BLaER1 treated with 17β-estradiol and CSF1 and Interleukin-3, amounts not matched to agents 10 nM and 100 nM (cell line): ENCODE results near the gene FAM200C.

ENCODE experiments used
- H3K27ac ChIP-seq, 11 experiments: shearing (Covaris generic); formaldehyde crosslinking; 2 replicates each; pipeline ENCODE4 v1.8.1; 2022
- H3K27me3 ChIP-seq, 11 experiments: shearing (Covaris generic); formaldehyde crosslinking; 2 replicates each; pipeline ENCODE4 v1.8.1; 2022
- H3K36me3 ChIP-seq, 11 experiments: shearing (Covaris generic); formaldehyde crosslinking; 2 replicates each; pipeline ENCODE4 v1.8.1; 2022
- H3K4me1 ChIP-seq, 10 experiments: shearing (Covaris generic); formaldehyde crosslinking; 2 replicates each; pipeline ENCODE4 v1.8.1; 2022
- H3K4me2 ChIP-seq, 11 experiments: shearing (Covaris generic); formaldehyde crosslinking; 2 replicates each; pipeline ENCODE4 v1.8.1; 2022
- H3K4me3 ChIP-seq, 10 experiments: shearing (Covaris generic); formaldehyde crosslinking; 2 replicates each; pipeline ENCODE4 v1.8.1; 2022
- H3K9ac ChIP-seq, 11 experiments: shearing (Covaris generic); formaldehyde crosslinking; 2 replicates each; pipeline ENCODE4 v1.8.1; 2022
- H3K9me3 ChIP-seq, 11 experiments: shearing (Covaris generic); formaldehyde crosslinking; replicated peaks in 1 of 11; 2 replicates each; pipeline ENCODE4 v1.8.1; 2022
- H4K20me1 ChIP-seq, 11 experiments: shearing (Covaris generic); formaldehyde crosslinking; 2 replicates each; pipeline ENCODE4 v1.8.1; 2022
- Cebpa-rat ChIP-seq, 11 experiments: shearing (Covaris generic); IDR thresholded peaks; 2 replicates each; pipeline ENCODE4 v1.8.1; 2022

The FAM200C gene

DNA sequence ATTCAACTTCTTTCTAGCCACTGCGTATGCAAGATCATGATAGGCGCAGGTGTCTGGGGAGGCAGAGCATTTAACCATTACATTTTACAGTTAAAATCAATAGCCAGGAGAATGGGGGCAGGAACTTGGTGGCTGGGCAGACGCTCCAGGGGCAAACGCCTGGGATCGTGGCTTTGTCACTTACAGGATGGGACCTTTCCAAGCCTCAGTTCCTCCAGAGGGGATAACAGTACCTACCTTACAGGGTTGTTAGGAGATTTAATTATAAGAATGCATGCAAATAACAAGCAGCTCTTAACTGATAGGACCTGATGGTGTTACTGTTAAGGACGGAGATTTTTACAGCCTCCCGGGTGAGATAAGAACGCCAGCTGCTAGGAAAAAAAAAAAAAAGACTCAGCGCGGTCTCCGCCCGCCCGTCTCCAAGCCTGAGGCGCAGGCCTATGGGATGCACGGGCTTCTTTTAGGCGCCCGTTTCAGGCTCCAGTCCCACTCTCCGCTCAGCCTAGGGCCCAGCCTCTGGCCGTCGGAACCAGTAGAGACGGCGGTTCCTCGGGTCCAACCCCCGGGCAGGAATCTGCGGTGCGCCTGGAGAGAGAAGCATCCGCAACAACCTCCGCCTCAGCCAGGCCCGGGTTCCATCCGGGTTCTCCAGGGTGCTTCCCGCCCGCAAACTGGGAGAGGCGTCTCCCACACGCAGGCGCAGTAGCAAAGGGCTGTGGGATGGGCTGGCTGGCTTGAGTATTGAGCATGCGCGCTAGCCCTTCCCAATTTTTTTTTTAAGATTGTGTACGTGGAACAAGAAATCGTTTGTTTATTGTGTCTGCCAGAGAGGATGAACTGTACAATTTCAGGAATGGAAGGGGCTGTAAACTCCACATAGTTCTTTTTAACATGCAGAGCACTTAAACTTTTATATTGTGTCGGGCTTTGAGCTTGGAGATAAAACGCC, at the start of gene FAM200C:
TSS of gene FAM200C (minus strand) at position 653 of the 952 bp plus-strand sequence. CDS start 4,564 bp downstream, outside the sequence.
- TF ChIP-seq Cebpa-rat (IDR thresholded peaks at IDR 0.05), result no peak

DNA sequence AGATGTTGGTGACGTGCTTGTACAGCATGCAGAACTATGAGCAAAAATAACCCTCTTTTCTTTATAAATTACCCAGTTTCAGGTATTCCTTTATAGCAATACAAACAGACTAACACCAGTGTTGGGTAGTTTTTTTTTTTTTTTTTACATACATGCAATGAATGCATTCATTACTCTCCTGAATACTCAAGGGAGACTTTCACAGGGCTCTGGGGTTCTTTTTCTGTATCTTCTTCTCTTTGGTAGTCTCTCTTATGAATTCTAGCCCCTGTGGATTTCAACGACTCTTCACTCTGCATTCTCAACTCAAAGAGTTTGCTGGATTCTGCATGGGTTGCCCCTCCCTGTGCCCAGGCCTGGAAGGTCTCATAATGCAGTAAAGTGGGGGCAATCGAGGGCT, 49.6 kb upstream of the FAM200C start:
- Histone ChIP-seq H3K27ac (no peak overlapping the region), H3K36me3 (no peaks in the 10 kb centered on the region), H3K4me1 (peaks cover 0 to 29% (median 13%) of the 10 kb centered on the region in 10 experiments; a peak in 15 of 20 replicates), H3K27me3 (no peaks in the 10 kb centered on the region), H4K20me1 (no peaks in the 10 kb centered on the region), H3K9me3 (peaks cover 0 to 22% (median 12%) of the 10 kb centered on the region in 11 experiments; a peak in 11 of 22 replicates), H3K9ac (no peak overlapping the region), H3K4me3 (no peak overlapping the region), H3K4me2 (no peak overlapping the region)
- TF ChIP-seq Cebpa-rat (IDR thresholded peaks at IDR 0.05), result no peak

More for the DNA sequence above, at the start of gene FAM200C:
- peaks cover 34 to 40% (median 36%) of the 10 kb centered on the region in 11 experiments for H3K36me3 ChIP-seq
- H3K4me2 ChIP-seq, result peak within 1 kb of the TSS; percentile 83 to 97 (median 93)
- peaks cover 11 to 22% (median 17%) of the 10 kb centered on the region in 10 experiments; a peak in 18 of 20 replicates for H3K4me1 ChIP-seq
- H3K9me3 ChIP-seq, result no peaks in the 10 kb centered on the region
- no peaks in the 10 kb centered on the region for H3K27me3 ChIP-seq
- peak within 1 kb of the TSS; percentile 68 to 83 (median 74) for H3K4me3 ChIP-seq
- H3K27ac ChIP-seq, result peak within 1 kb of the TSS; percentile 67 to 89 (median 87)
- H3K9ac ChIP-seq, result peak within 1 kb of the TSS; percentile 82 to 95 (median 88)
- no peaks in the 10 kb centered on the region for H4K20me1 ChIP-seq

DNA sequence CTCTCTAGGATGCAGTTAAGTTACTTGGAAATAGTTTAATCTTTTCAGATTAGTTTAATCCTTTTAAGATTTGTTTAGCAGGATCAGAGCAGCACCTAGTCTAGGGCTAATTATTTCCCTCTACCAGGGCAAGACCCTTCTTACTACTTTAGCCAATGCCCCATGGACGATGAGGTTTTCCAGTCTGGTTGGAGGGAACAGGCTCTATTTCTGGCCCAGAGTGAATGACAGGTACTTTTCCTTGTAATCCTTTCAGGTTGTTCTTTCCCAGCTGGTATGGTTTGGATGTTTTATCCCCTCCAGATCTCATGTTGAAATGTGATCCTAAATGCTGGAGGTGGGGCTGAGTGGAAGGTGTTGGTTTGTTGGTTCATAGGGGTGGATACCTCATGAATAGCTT, 49.0 kb upstream of the FAM200C start:
- no peak overlapping the region for H3K9ac ChIP-seq
- H4K20me1 ChIP-seq, result no peaks in the 10 kb centered on the region
- H3K36me3 ChIP-seq, result no peaks in the 10 kb centered on the region
- H3K4me1 ChIP-seq, result peaks cover 0 to 25% (median 13%) of the 10 kb centered on the region in 10 experiments; a peak in 15 of 20 replicates
- H3K27ac ChIP-seq, result no peak overlapping the region
- peaks cover 0 to 22% (median 12%) of the 10 kb centered on the region in 11 experiments; a peak in 11 of 22 replicates for H3K9me3 ChIP-seq
- no peak overlapping the region for H3K4me3 ChIP-seq
- no peak overlapping the region for H3K4me2 ChIP-seq
- TF ChIP-seq Cebpa-rat (IDR thresholded peaks at IDR 0.05), result no peak
- no peaks in the 10 kb centered on the region for H3K27me3 ChIP-seq

DNA sequence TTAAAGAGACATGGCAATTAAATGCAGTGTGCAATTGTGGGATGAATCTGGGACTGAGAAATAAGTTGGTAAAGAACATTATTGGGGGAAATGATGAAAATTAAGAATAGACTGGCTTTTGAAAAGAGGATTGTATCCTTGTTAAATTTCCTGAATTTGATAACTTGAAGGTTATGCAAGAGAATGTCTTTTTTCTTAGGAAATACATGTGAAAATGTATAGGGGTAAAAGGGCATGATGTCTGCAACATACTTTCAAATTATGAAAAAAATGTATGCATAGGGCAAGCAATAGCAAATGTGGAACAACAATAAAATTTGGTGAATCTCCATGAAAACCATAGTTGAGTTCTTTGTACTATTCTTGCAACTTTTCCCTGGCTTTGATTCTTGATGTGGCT, 45.9 kb upstream of the FAM200C start:
- H3K9ac ChIP-seq, result no peak overlapping the region
- peaks cover 0 to 22% (median 12%) of the 10 kb centered on the region in 11 experiments; a peak in 11 of 22 replicates for H3K9me3 ChIP-seq
- H3K36me3 ChIP-seq, result no peaks in the 10 kb centered on the region
- H3K27me3 ChIP-seq, result no peaks in the 10 kb centered on the region
- TF ChIP-seq Cebpa-rat (IDR thresholded peaks at IDR 0.05), result no peak
- no peak overlapping the region for H3K4me3 ChIP-seq
- no peaks in the 10 kb centered on the region for H4K20me1 ChIP-seq
- H3K4me1 ChIP-seq, result peaks cover 13 to 34% (median 19%) of the 10 kb centered on the region in 10 experiments
- H3K27ac ChIP-seq, result no peak overlapping the region
- no peak overlapping the region for H3K4me2 ChIP-seq

DNA sequence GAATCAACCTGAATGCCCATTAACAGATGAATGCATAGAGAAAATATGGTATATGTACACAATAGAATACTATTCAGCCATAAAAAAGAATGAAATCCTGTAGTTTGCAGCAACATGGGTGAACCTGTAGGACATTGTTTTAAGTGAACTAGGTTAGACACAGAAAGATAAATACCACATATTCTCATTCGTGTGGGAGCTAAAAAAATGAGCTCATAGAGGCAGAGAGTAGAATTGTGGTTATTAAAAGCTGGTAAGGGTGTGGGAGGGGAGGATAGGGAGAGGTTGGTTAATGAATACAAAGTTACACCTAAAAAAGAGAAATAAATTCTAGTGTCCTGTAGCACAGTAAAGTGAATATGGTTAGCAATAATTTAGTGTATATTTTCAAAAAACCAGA, 45.3 kb upstream of the FAM200C start:
- Histone ChIP-seq H3K4me2 (no peak overlapping the region), H3K9ac (no peak overlapping the region), H3K4me1 (peaks cover 15 to 38% (median 22%) of the 10 kb centered on the region in 10 experiments), H3K36me3 (no peaks in the 10 kb centered on the region), H3K9me3 (peaks cover 0 to 21% (median 11%) of the 10 kb centered on the region in 11 experiments; a peak in 11 of 22 replicates), H3K27me3 (no peaks in the 10 kb centered on the region), H3K4me3 (no peak overlapping the region), H3K27ac (no peak overlapping the region), H4K20me1 (no peaks in the 10 kb centered on the region)
- no peak for TF ChIP-seq Cebpa-rat (IDR thresholded peaks at IDR 0.05)

DNA sequence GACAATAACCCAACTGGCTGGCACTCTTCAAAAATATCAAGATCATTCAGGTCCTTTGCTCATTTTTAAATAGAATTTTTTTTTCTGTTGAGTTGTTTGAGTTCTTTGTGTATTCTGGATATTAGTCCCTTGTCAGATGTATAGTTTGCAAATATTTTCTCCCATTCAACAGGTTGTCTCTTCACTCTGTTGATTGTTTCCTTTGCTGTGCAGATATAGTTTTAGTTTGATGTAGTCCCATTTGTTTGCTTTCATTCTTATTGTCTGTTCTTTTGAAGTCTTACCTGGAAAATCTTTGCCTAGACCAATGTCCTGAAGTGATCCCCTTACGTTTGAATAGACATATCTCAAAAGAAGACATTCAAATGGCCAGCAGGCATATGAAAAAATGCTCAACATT, 44.6 kb upstream of the FAM200C start:
- Histone ChIP-seq H3K4me2 (no peak overlapping the region), H3K9ac (no peak overlapping the region), H3K27ac (no peak overlapping the region), H3K9me3 (peaks cover 0 to 20% (median 8%) of the 10 kb centered on the region in 11 experiments; a peak in 8 of 22 replicates), H3K36me3 (no peaks in the 10 kb centered on the region), H3K4me3 (no peak overlapping the region), H4K20me1 (no peaks in the 10 kb centered on the region), H3K4me1 (peaks cover 18 to 44% (median 27%) of the 10 kb centered on the region in 10 experiments), H3K27me3 (no peaks in the 10 kb centered on the region)
- no peak for TF ChIP-seq Cebpa-rat (IDR thresholded peaks at IDR 0.05)

DNA sequence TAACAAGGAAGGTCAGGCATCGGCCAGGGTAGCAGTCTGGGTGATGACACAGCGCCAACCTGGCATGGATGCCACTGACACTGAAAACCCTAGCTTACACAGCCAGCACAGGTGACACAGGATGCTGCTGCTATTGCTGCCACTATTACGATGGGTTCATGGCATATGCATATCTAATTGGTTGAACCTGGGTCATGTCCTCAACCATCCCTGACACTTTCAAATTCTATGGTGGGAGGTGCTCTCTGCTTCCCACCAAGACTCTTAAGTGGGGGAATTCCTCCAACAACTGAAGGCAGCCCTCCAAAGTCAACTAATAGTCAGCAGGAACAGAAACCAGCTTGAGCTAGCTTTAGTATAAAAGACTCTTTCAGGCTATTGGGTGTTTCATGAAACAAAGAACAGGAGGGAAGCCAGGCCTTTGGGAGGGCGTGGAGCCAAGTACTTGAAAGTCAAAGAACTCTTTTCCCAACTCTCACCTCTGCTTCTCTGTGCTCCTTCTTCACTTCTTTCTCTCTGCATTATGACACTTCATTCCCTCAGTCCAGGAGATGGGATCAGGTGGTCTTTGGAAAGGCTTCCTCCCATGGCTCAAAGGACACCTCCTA, 43.1 kb upstream of the FAM200C start:
- peaks cover 0 to 5% (median 0%) of the 10 kb centered on the region in 11 experiments; a peak in 4 of 22 replicates for H3K9me3 ChIP-seq

DNA sequence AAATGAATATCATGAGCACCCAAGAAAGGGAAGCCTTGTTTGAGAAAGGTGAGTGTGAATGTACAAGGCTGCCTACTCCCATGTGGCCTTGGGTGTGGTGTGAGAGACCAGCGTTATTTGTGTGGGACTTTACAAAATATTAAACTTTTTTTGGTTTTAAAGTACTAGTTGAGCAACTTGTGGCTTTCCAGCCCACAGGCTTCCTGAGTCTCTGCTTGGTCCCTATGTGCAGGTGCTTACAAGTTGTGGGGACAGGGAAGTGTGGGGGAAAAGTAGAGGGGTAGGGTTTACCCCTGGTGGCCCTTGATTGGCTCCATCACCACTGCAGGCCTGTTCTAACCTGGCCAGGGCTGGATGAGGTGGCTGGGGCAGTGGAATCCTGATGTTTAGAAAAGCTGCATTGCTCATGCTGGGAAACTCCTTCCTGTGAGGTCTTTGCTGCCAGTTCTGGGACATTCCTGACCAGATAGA, 41.5 kb upstream of the FAM200C start:
- H4K20me1 ChIP-seq, result no peaks in the 10 kb centered on the region

More for the DNA sequence above, 43.1 kb upstream of the FAM200C start:
- H3K27ac ChIP-seq, result no peak overlapping the region
- H3K9ac ChIP-seq, result no peak overlapping the region
- H3K27me3 ChIP-seq, result no peaks in the 10 kb centered on the region
- no peaks in the 10 kb centered on the region for H4K20me1 ChIP-seq
- no peak for TF ChIP-seq Cebpa-rat (IDR thresholded peaks at IDR 0.05)
- H3K4me3 ChIP-seq, result no peak overlapping the region
- peaks cover 29 to 53% (median 40%) of the 10 kb centered on the region in 10 experiments for H3K4me1 ChIP-seq
- peak overlapping the region in 5 of 11 experiments; percentile 5 to 99 (median 94); a peak in 7 of 22 replicates for H3K4me2 ChIP-seq
- no peaks in the 10 kb centered on the region for H3K36me3 ChIP-seq

More for the DNA sequence above, 41.5 kb upstream of the FAM200C start:
- Histone ChIP-seq H3K4me3 (no peak overlapping the region), H3K27me3 (no peaks in the 10 kb centered on the region), H3K36me3 (no peaks in the 10 kb centered on the region), H3K9ac (no peak overlapping the region), H3K27ac (peak overlapping the region in 3 of 11 experiments; percentile 9 to 35 (median 21); a peak in 5 of 22 replicates), H3K9me3 (peaks cover 0 to 3% (median 0%) of the 10 kb centered on the region in 11 experiments; a peak in 1 of 22 replicates), H3K4me1 (peaks cover 39 to 62% (median 52%) of the 10 kb centered on the region in 10 experiments), H3K4me2 (peak overlapping the region; percentile 63 to 99 (median 74))
- TF ChIP-seq Cebpa-rat (IDR thresholded peaks at IDR 0.05), result no peak; a peak in 2 of 22 replicates
